Neutrophil (primary cell): ENCODE measurements around the gene PRKCG.
A peak's percentile ranks its signal among the peaks of the same experiment; 100 is the strongest.
"Not testable (repeated sequence)": the region's sequence is repeated elsewhere in the genome, so short reads cannot be mapped to it uniquely, and the experiment has no call there.

Source experiments
- H3K27ac ChIP-seq: fragments of 200-600 bp; sonication (generic); 2 replicates; pipeline ENCODE4 v1.5.1; 2016; ENCODE audit warnings: mild to moderate bottlenecking, moderate library complexity
- H3K27me3 ChIP-seq: fragments of 200-600 bp; sonication (generic); 2 replicates; pipeline ENCODE4 v1.6.0; 2016; ENCODE audit warnings: mild to moderate bottlenecking
- H3K36me3 ChIP-seq: fragments of 200-600 bp; sonication (generic); 2 replicates; pipeline ENCODE4 v1.5.1; 2017
- H3K4me1 ChIP-seq, 2 experiments: fragments of 200-600 bp in 1 of 2; sonication (generic) in 1 of 2; 1 replicate in 1 of 2; 2 replicates in 1 of 2; pipeline versions ENCODE4 v1.5.1 to v1.6.1; 2013 to 2016; ENCODE audit warnings: low read depth in 1 of 2, low read length in 1 of 2, mild to moderate bottlenecking in 1 of 2, moderate library complexity in 1 of 2; ENCODE audit not compliant: control insufficient read depth in 1 of 2, insufficient read depth in 1 of 2
- H3K4me3 ChIP-seq, 2 experiments: fragments of 200-600 bp in 1 of 2; sonication (generic) in 1 of 2; 1 replicate in 1 of 2; 2 replicates in 1 of 2; pipeline ENCODE4 v1.5.1; 2013 to 2016; ENCODE audit warnings: low read depth in 1 of 2, low read length in 1 of 2, mild to moderate bottlenecking in 1 of 2, moderate library complexity in 1 of 2
- H3K9me3 ChIP-seq: fragments of 200-600 bp; sonication (generic); 2 replicates; pipeline ENCODE4 v1.5.1; 2016
- CTCF ChIP-seq: fragments of 200-600 bp; sonication (generic); IDR thresholded peaks from 2 replicates; pipeline ENCODE4 v1.5.1; 2016; ENCODE audit warnings: antibody characterized with exemption

PRKCG gene

GRCh38 chr19:53881482-53882390 is at the start of gene PRKCG:
PRKCG (plus strand) TSS chr19:53882197; CDS start chr19:53882495, 298 bp downstream.
- Histone ChIP-seq H3K36me3 (peaks cover 5% of the 10 kb centered on the region), H3K4me3 (peak within 1 kb of the TSS; percentile 48 to 60), H3K9me3 (no peaks in the 10 kb centered on the region), H3K4me1 (peaks cover 46 to 47% of the 10 kb centered on the region in 2 experiments), H3K27ac (peak within 1 kb of the TSS; percentile 1), H3K27me3 (peaks cover 60% of the 10 kb centered on the region)
- TF ChIP-seq CTCF: peak; percentile 74

GRCh38 chr19:53832861-53833260 is 49.1 kb upstream of the PRKCG start:
- not testable (repeated sequence) for H3K36me3 ChIP-seq, H3K27me3 ChIP-seq, H3K9me3 ChIP-seq
- H3K4me3 ChIP-seq: peak overlapping the region; percentile 37 to 43
- peaks cover 50 to 52% of the 10 kb centered on the region in 2 experiments for H3K4me1 ChIP-seq
- H3K27ac ChIP-seq: peak overlapping the region; percentile 68

GRCh38 chr19:53838446-53838845 is 43.6 kb upstream of the PRKCG start:
- not testable (repeated sequence) for H3K36me3 ChIP-seq, H3K4me3 ChIP-seq, H3K27me3 ChIP-seq, H3K9me3 ChIP-seq, H3K27ac ChIP-seq
- peaks cover 40 to 43% of the 10 kb centered on the region in 2 experiments for H3K4me1 ChIP-seq

- H3K27me3 ChIP-seq, H3K27ac ChIP-seq, H3K36me3 ChIP-seq, H3K4me3 ChIP-seq, H3K9me3 ChIP-seq: not testable (repeated sequence)
- peaks cover 58% of the 10 kb centered on the region in 2 experiments for H3K4me1 ChIP-seq
Measured at GRCh38 chr19:53840241-53840640, 41.8 kb upstream of the PRKCG start.

GRCh38 chr19:53840914-53841313 is 41.1 kb upstream of the PRKCG start:
- H3K36me3 ChIP-seq, H3K27me3 ChIP-seq, H3K4me3 ChIP-seq, H3K9me3 ChIP-seq: not testable (repeated sequence)
- peak overlapping the region; percentile 90 for H3K27ac ChIP-seq
- H3K4me1 ChIP-seq: peaks cover 64 to 65% of the 10 kb centered on the region in 2 experiments

- H3K27me3 ChIP-seq: no peaks in the 10 kb centered on the region
- H3K36me3 ChIP-seq: no peaks in the 10 kb centered on the region
- peaks cover 89 to 94% of the 10 kb centered on the region in 2 experiments for H3K4me1 ChIP-seq
- H3K4me3 ChIP-seq: peak overlapping the region in 1 of 2 experiments; percentile 43
- H3K9me3 ChIP-seq: no peaks in the 10 kb centered on the region
- no peak for TF ChIP-seq CTCF
- H3K27ac ChIP-seq: peak overlapping the region; percentile 90
Measured at GRCh38 chr19:53844849-53845246, 37.1 kb upstream of the PRKCG start.

GRCh38 chr19:53847555-53847954 is 34.4 kb upstream of the PRKCG start:
- no peak for TF ChIP-seq CTCF
- Histone ChIP-seq H3K4me1 (peaks cover 94 to 98% of the 10 kb centered on the region in 2 experiments), H3K27ac (peak overlapping the region; percentile 11), H3K4me3 (no peak overlapping the region), H3K27me3 (no peaks in the 10 kb centered on the region), H3K9me3 (no peaks in the 10 kb centered on the region), H3K36me3 (no peaks in the 10 kb centered on the region)
